ENCODE results near the gene HS3ST3B1.

Gene HS3ST3B1

DNA sequence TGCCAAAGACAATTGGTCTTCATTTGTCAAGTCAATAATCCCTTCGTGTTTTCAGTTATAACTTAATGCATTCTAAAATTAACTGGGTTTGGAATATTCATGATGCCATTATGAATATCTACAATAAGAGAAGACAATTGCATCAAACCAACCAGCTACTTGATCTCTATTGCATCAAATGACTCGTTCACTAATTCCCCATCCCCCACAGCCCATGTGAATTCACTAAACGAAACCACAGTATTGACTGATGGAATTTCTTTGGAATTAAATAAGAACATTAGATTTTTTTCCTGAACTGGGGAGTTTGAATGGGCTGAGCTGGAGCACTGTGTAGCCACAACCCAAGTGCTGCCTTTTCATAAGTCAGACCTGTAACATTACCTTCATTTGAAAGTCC lies 65.3 kb downstream of the HS3ST3B1 start:
- Histone ChIP-seq H3K27me3 (replicated peaks; ENCODE audit: control insufficient read depth, insufficient read depth, low read length, poor library complexity, severe bottlenecking) (no peaks in the 10 kb centered on the region), H3K4me1 (ENCODE audit: control insufficient read depth, insufficient read depth, low read length, poor library complexity, severe bottlenecking) (no peaks in the 10 kb centered on the region), H3K9me3 (ENCODE audit: control insufficient read depth, low read length) (no peaks in the 10 kb centered on the region), H3K36me3 (ENCODE audit: control insufficient read depth, insufficient read depth, low read length) (no peaks in the 10 kb centered on the region), H3K4me3 (ENCODE audit: insufficient read depth, low read depth, low read length, poor library complexity, severe bottlenecking) (no peak overlapping the region), H3K27ac (ENCODE audit: insufficient read depth, low read length, poor library complexity, severe bottlenecking) (no peak overlapping the region)
- no peak for DNase-seq

DNA sequence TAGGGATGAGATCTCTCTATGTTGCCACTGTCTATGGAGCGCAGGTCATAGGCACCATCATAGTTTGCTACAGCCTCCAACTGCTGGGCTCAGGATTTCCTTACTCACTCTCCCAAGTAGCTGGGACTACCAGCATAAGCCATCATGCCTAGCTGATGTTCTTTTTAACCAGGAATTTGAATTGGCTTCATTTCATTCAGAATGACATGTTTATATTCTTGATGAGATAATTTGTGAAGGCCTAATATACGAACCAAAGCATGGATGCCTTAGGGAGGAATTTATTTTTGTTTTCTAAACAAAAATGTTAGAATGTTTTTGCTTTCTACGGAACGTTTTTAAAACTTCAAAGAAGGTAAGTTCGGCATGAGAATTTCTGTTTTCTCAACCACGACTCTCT lies 71.6 kb downstream of the HS3ST3B1 start:
- Histone ChIP-seq H3K27ac (ENCODE audit: insufficient read depth, low read length, poor library complexity, severe bottlenecking) (no peak overlapping the region), H3K4me1 (ENCODE audit: control insufficient read depth, insufficient read depth, low read length, poor library complexity, severe bottlenecking) (no peaks in the 10 kb centered on the region), H3K36me3 (ENCODE audit: control insufficient read depth, insufficient read depth, low read length) (no peaks in the 10 kb centered on the region), H3K4me3 (ENCODE audit: insufficient read depth, low read depth, low read length, poor library complexity, severe bottlenecking) (no peak overlapping the region), H3K27me3 (replicated peaks; ENCODE audit: control insufficient read depth, insufficient read depth, low read length, poor library complexity, severe bottlenecking) (no peaks in the 10 kb centered on the region), H3K9me3 (ENCODE audit: control insufficient read depth, low read length) (no peaks in the 10 kb centered on the region)
- DNase-seq: no peak

DNA sequence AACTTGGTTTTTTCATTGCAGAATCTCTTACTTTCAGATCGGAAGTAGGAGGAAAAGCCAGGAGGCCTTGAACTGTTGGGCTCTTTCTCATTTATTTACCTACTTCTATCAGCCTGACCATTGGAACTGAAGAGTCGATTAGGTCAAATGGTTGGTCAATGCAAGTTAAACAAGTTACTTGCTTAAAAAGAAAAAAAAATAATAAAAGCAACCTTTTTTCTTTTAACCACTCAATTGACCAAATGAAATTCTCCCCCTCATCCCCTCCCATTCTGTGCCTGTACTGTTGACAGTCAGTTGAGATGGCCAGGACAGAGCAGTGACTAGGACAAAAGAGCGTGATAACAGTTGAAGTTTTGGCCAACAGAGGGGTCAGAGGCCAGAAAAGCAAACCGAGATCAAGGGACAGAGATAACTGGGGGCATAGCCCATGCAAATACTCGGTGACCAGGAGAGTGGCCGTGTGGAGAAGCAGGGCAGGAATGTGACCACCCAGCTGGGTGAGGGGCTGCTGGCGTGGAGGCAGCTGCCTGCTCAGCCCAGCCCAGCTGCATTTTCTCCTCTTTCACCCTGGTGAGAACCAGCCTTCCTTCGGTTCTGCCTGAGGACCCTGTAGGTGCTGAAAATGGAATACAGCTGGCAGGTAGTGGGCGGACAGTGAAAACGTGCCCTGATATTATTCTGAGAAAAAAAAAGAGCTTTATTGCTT lies 72.2 kb downstream of the HS3ST3B1 start:
- Histone ChIP-seq H3K27me3 (replicated peaks; ENCODE audit: control insufficient read depth, insufficient read depth, low read length, poor library complexity, severe bottlenecking) (no peaks in the 10 kb centered on the region), H3K9me3 (ENCODE audit: control insufficient read depth, low read length) (no peaks in the 10 kb centered on the region), H3K36me3 (ENCODE audit: control insufficient read depth, insufficient read depth, low read length) (no peaks in the 10 kb centered on the region), H3K27ac (ENCODE audit: insufficient read depth, low read length, poor library complexity, severe bottlenecking) (no peak overlapping the region), H3K4me1 (ENCODE audit: control insufficient read depth, insufficient read depth, low read length, poor library complexity, severe bottlenecking) (no peaks in the 10 kb centered on the region), H3K4me3 (ENCODE audit: insufficient read depth, low read depth, low read length, poor library complexity, severe bottlenecking) (no peak overlapping the region)
- no peak for DNase-seq

DNA sequence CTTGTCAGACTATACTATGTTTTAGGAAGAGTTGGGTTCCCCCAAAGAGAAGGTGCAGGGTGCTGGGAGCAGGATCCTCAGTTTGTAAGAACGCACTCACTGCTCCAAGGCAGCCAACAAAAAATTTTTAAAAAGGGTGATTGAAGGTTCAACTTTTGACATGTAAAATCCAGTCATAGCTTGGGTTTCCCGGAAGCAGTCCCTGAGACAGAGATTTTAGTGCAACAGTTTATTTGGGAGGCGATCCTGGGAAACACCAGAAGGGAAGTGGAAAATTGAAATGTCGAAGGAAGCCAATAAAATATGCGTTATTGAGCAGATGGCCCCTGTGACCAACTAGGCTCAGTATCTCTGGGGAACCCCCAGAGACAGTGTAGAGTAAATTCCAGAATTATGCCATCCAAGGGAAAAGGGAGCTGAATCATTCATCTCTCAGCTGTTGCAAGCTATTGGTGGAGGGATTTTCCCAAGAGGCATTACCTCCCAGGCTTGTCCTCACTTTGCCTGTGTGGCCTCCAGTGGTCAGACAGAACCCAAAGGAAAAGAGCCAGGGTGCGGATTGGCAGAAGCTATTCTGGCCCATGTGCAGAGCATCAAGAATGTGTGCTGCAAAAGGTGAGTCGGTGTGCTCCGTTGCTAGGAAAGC lies 72.9 kb downstream of the HS3ST3B1 start:
- Histone ChIP-seq H3K27me3 (replicated peaks; ENCODE audit: control insufficient read depth, insufficient read depth, low read length, poor library complexity, severe bottlenecking) (no peaks in the 10 kb centered on the region), H3K27ac (ENCODE audit: insufficient read depth, low read length, poor library complexity, severe bottlenecking) (no peak overlapping the region), H3K4me1 (ENCODE audit: control insufficient read depth, insufficient read depth, low read length, poor library complexity, severe bottlenecking) (no peaks in the 10 kb centered on the region), H3K9me3 (ENCODE audit: control insufficient read depth, low read length) (no peaks in the 10 kb centered on the region), H3K4me3 (ENCODE audit: insufficient read depth, low read depth, low read length, poor library complexity, severe bottlenecking) (no peak overlapping the region), H3K36me3 (ENCODE audit: control insufficient read depth, insufficient read depth, low read length) (no peaks in the 10 kb centered on the region)
- no peak for DNase-seq

DNA sequence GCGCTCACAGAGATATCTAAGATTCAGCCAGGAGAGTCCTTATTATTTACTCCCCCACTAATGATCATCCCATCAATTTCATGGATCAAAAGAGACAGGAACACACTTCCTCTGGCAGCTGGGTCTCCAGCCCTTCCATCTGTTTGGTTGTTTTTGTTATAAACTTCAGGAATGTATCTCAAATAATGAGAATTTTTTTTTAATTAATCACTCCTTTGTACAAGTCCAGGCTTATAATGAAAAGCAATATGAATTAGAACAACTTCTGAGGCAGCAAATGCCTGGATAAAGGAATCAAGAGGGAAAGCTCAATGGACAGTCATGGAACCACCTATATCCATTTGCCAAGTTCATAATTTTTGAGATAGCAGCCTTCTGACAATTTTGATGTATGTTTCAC lies 73.4 kb downstream of the HS3ST3B1 start:
- no peak overlapping the region for H3K27ac ChIP-seq (ENCODE audit: insufficient read depth, low read length, poor library complexity, severe bottlenecking)
- H3K27me3 ChIP-seq (replicated peaks; ENCODE audit: control insufficient read depth, insufficient read depth, low read length, poor library complexity, severe bottlenecking): no peaks in the 10 kb centered on the region
- H3K9me3 ChIP-seq (ENCODE audit: control insufficient read depth, low read length): no peaks in the 10 kb centered on the region

DNA sequence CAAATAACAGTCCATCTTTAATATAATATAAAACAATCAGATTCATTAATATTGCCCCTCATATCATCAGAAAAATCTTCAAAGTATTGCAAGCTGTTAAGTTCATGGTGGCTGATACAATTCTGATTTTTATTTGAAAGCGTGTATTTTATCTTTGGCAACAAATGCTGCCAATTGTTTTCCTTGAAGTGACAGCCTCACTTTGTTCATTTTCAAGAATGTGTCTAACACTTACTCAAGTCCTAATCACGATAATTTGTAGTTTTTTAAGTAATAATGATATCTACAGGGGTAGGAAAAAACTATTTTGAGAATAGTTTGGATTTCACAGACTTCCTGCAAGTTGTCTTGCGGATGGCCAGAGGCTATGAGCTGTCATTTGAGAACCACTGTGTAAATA lies 75.8 kb downstream of the HS3ST3B1 start:
- Histone ChIP-seq H3K4me1 (ENCODE audit: control insufficient read depth, insufficient read depth, low read length, poor library complexity, severe bottlenecking) (no peaks in the 10 kb centered on the region), H3K9me3 (ENCODE audit: control insufficient read depth, low read length) (no peaks in the 10 kb centered on the region), H3K4me3 (ENCODE audit: insufficient read depth, low read depth, low read length, poor library complexity, severe bottlenecking) (no peak overlapping the region), H3K27me3 (replicated peaks; ENCODE audit: control insufficient read depth, insufficient read depth, low read length, poor library complexity, severe bottlenecking) (no peaks in the 10 kb centered on the region), H3K36me3 (ENCODE audit: control insufficient read depth, insufficient read depth, low read length) (no peaks in the 10 kb centered on the region), H3K27ac (ENCODE audit: insufficient read depth, low read length, poor library complexity, severe bottlenecking) (no peak overlapping the region)
- no peak for DNase-seq

More for the DNA sequence above, 73.4 kb downstream of the HS3ST3B1 start:
- Histone ChIP-seq H3K4me1 (ENCODE audit: control insufficient read depth, insufficient read depth, low read length, poor library complexity, severe bottlenecking) (no peaks in the 10 kb centered on the region), H3K36me3 (ENCODE audit: control insufficient read depth, insufficient read depth, low read length) (no peaks in the 10 kb centered on the region), H3K4me3 (ENCODE audit: insufficient read depth, low read depth, low read length, poor library complexity, severe bottlenecking) (no peak overlapping the region)
- no peak for DNase-seq

DNA sequence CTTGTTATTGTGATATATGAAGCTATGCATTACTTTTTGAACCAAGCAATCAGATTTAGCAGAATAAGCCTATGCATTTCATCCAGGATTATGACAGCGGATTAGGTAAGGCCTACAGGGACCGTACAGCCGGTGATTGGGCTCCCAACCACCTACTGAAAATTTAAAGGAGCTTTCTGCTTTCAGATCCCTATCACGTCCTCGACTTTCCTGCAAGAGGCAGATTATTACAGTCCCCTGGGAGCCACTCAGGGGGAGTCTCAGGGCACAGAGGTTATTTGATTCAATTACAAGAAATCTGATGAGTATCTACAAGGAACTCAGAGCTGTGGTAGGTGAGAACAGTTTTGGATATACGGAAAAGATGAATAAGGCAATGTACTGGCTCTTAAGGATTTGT lies 80.7 kb downstream of the HS3ST3B1 start:
- Histone ChIP-seq H3K36me3 (ENCODE audit: control insufficient read depth, insufficient read depth, low read length) (no peaks in the 10 kb centered on the region), H3K27ac (ENCODE audit: insufficient read depth, low read length, poor library complexity, severe bottlenecking) (no peak overlapping the region), H3K9me3 (ENCODE audit: control insufficient read depth, low read length) (no peaks in the 10 kb centered on the region), H3K4me3 (ENCODE audit: insufficient read depth, low read depth, low read length, poor library complexity, severe bottlenecking) (no peak overlapping the region), H3K27me3 (replicated peaks; ENCODE audit: control insufficient read depth, insufficient read depth, low read length, poor library complexity, severe bottlenecking) (no peaks in the 10 kb centered on the region), H3K4me1 (ENCODE audit: control insufficient read depth, insufficient read depth, low read length, poor library complexity, severe bottlenecking) (no peaks in the 10 kb centered on the region)
- no peak for DNase-seq

GRCh38 chr17:14387036-14387435 lies 86.2 kb downstream of the HS3ST3B1 start:
- no peaks in the 10 kb centered on the region for H3K27me3 ChIP-seq (replicated peaks; ENCODE audit: control insufficient read depth, insufficient read depth, low read length, poor library complexity, severe bottlenecking)
- no peak overlapping the region for H3K27ac ChIP-seq (ENCODE audit: insufficient read depth, low read length, poor library complexity, severe bottlenecking)
- H3K4me1 ChIP-seq (ENCODE audit: control insufficient read depth, insufficient read depth, low read length, poor library complexity, severe bottlenecking): no peaks in the 10 kb centered on the region
- DNase-seq: no peak
- no peak overlapping the region for H3K4me3 ChIP-seq (ENCODE audit: insufficient read depth, low read depth, low read length, poor library complexity, severe bottlenecking)
- peaks cover 3% of the 10 kb centered on the region for H3K9me3 ChIP-seq (ENCODE audit: control insufficient read depth, low read length)
- H3K36me3 ChIP-seq (ENCODE audit: control insufficient read depth, insufficient read depth, low read length): no peaks in the 10 kb centered on the region

DNA sequence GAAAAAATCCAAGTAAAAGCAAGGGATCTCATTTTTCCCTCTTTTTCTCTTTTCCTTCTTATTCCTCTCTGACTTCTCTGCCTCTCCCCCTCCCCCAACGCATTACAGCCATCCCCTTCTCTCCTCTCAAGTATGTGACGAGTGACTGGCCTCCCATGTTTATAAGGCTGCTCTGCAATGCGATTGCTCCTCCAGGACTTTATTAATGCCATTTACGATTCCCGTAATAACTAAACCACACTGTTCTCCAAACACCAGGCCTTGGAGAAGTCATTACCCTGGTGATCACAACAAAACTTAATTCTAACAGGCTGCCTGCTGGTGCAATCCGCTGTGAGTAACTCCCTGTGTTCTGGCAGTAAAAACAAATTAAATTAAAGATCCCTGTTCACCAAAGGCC lies 88.8 kb downstream of the HS3ST3B1 start:
- peaks cover 5% of the 10 kb centered on the region for H3K9me3 ChIP-seq (ENCODE audit: control insufficient read depth, low read length)
- H3K4me3 ChIP-seq (ENCODE audit: insufficient read depth, low read depth, low read length, poor library complexity, severe bottlenecking): no peak overlapping the region
- H3K36me3 ChIP-seq (ENCODE audit: control insufficient read depth, insufficient read depth, low read length): no peaks in the 10 kb centered on the region
- no peaks in the 10 kb centered on the region for H3K27me3 ChIP-seq (replicated peaks; ENCODE audit: control insufficient read depth, insufficient read depth, low read length, poor library complexity, severe bottlenecking)
- H3K27ac ChIP-seq (ENCODE audit: insufficient read depth, low read length, poor library complexity, severe bottlenecking): no peak overlapping the region
- H3K4me1 ChIP-seq (ENCODE audit: control insufficient read depth, insufficient read depth, low read length, poor library complexity, severe bottlenecking): no peaks in the 10 kb centered on the region
- no peak for DNase-seq

DNA sequence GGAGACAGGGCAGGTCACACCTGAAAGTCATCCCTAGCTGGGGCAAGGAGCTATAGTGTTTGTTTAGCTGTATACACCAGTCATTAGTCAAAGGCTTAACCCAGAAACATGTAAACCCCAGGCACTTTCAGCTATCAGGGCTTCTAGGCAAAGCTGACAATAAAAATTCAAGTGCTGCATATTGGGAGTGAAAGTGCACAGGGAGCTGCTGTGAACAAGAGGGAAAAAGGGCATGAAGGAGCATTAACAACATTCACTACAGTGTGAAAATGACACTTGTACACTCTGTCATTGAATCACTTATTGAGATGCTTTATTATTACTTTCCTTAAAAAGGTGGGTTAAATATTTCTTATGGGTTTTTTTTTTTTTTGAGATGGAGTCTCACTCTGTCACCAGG lies 92.8 kb downstream of the HS3ST3B1 start:
- H3K4me3 ChIP-seq (ENCODE audit: insufficient read depth, low read depth, low read length, poor library complexity, severe bottlenecking): no peak overlapping the region
- no peaks in the 10 kb centered on the region for H3K27me3 ChIP-seq (replicated peaks; ENCODE audit: control insufficient read depth, insufficient read depth, low read length, poor library complexity, severe bottlenecking)
- H3K27ac ChIP-seq (ENCODE audit: insufficient read depth, low read length, poor library complexity, severe bottlenecking): no peak overlapping the region
- peaks cover 5% of the 10 kb centered on the region for H3K9me3 ChIP-seq (ENCODE audit: control insufficient read depth, low read length)
- no peaks in the 10 kb centered on the region for H3K4me1 ChIP-seq (ENCODE audit: control insufficient read depth, insufficient read depth, low read length, poor library complexity, severe bottlenecking)
- no peak for DNase-seq
- H3K36me3 ChIP-seq (ENCODE audit: control insufficient read depth, insufficient read depth, low read length): no peaks in the 10 kb centered on the region

Data from effector memory CD4-positive, alpha-beta T cell (primary cell).